ENCODE measurements around the gene AMH. TPM values are rescaled to one million over a fixed set of nuclear protein-coding genes. Genes with fewer than 3 reads are reported as not detected.

The AMH gene
- total and polyA plus RNA-seq, 8 donors = 0.45 to 2.0 (median 0.86) TPM; not detected in 2

- intact Hi-C loops (cut with DNase I; ENCODE audit: low total_unique reads) = loop anchor here (10.0 kb wide), 1 partner anchor 161 kb away; no protein-coding TSS in a partner anchor
- H3K27ac ChIP-seq = no peak overlapping the region
- peaks cover 0 to 47% (median 21%) of the 10 kb centered on the region in 3 donors for H3K27me3 ChIP-seq
- no peak overlapping the region for H3K4me3 ChIP-seq
- peaks cover 11 to 37% (median 18%) of the 10 kb centered on the region in 4 donors for H3K4me1 ChIP-seq
- TF ChIP-seq EP300 (IDR thresholded peaks at IDR 0.05) = no peak
- TF ChIP-seq POLR2AphosphoS5 (IDR thresholded peaks at IDR 0.05) = no peak
- TF ChIP-seq, protein P1, sequence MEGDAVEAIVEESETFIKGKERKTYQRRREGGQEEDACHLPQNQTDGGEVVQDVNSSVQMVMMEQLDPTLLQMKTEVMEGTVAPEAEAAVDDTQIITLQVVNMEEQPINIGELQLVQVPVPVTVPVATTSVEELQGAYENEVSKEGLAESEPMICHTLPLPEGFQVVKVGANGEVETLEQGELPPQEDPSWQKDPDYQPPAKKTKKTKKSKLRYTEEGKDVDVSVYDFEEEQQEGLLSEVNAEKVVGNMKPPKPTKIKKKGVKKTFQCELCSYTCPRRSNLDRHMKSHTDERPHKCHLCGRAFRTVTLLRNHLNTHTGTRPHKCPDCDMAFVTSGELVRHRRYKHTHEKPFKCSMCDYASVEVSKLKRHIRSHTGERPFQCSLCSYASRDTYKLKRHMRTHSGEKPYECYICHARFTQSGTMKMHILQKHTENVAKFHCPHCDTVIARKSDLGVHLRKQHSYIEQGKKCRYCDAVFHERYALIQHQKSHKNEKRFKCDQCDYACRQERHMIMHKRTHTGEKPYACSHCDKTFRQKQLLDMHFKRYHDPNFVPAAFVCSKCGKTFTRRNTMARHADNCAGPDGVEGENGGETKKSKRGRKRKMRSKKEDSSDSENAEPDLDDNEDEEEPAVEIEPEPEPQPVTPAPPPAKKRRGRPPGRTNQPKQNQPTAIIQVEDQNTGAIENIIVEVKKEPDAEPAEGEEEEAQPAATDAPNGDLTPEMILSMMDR (IDR thresholded peaks at IDR 0.05) = no peak
- TF ChIP-seq POLR2A (IDR thresholded peaks at IDR 0.05) = no peak
- no peak for DNase-seq
- H3K36me3 ChIP-seq = no peaks in the 10 kb centered on the region
- WGBS, 5 donors = 88 to 97% (median 92%) methylated on average over 8 of the region's 8 CpGs
- no peaks in the 10 kb centered on the region for H3K9me3 ChIP-seq
These were observed 34.8 kb downstream of the AMH start for GRCh38 chr19:2283835-2284507.

GRCh38 chr19:2286402-2287140, 37.4 kb downstream of the AMH start:
- Histone ChIP-seq H3K27me3 (peaks cover 14 to 72% (median 45%) of the 10 kb centered on the region in 3 donors), H3K4me1 (peaks cover 35 to 47% (median 40%) of the 10 kb centered on the region in 4 donors), H3K36me3 (no peaks in the 10 kb centered on the region), H3K4me3 (no peak overlapping the region), H3K27ac (no peak overlapping the region), H3K9me3 (no peaks in the 10 kb centered on the region)
- intact Hi-C loops (cut with DNase I; ENCODE audit: low total_unique reads) = loop anchor here (10.0 kb wide), 1 partner anchor 158 kb away; no protein-coding TSS in a partner anchor
- DNase-seq = no peak
- 78 to 84% (median 83%) methylated on average over 20 of the region's 20 CpGs for WGBS, 5 donors
- no peak for TF ChIP-seq POLR2AphosphoS5 (IDR thresholded peaks at IDR 0.05)

DNA sequence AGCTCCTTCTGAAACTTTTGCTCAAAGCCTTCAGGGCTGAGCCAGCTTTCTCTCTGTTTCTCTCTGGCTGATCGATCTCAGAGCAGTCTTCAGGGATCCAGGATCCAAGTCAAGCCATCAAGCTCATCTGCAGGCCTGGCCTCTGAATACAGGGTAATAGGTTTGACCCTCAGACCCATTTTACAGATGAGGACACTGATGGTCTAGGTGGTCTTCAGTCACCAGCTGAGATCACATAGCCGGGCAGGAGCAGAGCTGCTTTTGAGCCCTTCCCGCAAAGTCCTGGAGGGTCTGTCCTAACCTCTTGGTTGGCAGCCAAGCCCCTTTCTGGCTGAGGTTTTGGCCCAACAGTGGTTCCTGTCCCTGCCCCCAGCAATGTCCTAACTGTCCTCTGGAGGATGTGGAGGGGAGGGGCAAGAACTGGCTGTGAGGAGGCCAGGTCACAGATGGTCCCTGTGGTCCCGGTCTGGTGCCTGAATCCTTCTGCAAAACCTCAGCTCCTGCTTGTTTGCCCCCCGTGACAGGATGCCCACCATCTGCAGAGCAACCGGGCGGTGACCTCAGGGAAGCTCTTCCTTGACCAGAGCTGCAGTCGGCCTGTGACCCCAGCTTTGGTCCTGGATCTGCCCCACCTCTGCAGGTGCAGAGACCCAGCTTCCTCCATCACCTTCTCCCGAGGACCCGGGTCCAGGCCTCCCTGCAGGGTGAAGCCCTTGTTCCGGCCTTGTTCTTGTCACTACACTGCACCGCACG, 38.6 kb downstream of the AMH start:
- WGBS, 5 donors = 69 to 83% (median 74%) methylated on average over 12 to 13 of the region's 13 CpGs
- H3K27ac ChIP-seq = peak overlapping the region in 2 of 5 donors; percentile 75 to 84
- peaks cover 14 to 73% (median 45%) of the 10 kb centered on the region in 3 donors for H3K27me3 ChIP-seq

DNA sequence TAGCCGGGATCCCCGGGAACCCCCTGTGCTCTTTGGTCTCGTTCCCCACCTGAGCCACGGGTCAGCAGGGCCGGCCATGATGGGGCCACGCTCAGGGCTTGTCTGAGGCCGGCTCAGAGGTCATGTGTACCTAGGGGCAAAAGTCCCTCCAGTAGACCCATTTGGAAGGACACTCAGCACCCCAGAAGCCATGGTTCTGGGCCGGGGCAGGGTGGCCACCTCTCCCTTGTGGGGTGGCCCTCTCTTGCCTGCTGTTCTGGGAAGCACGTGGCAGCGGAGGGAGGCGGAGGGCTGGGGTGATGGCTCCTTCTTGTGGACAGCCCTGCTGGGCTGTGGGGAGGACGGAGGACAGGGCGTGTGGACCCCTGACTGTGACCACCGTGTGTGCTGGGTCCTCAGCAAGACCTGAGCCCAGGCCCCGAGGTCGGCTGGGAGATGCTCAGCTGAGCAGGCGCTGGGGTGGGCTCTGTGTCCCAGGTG, 39.3 kb downstream of the AMH start:
- Histone ChIP-seq H3K36me3 (no peaks in the 10 kb centered on the region), H3K27ac (peak overlapping the region in 2 of 5 donors; percentile 75 to 84), H3K9me3 (no peaks in the 10 kb centered on the region), H3K4me3 (no peak overlapping the region), H3K27me3 (peaks cover 14 to 75% (median 49%) of the 10 kb centered on the region in 3 donors), H3K4me1 (peaks cover 27 to 34% (median 28%) of the 10 kb centered on the region in 4 donors)
- intact Hi-C loops (cut with DNase I; ENCODE audit: low total_unique reads) = loop anchor here (10.0 kb wide), 1 partner anchor 156 kb away; no protein-coding TSS in a partner anchor
- 72 to 76% (median 74%) methylated on average over 11 to 17 of the region's 17 CpGs for WGBS, 5 donors
- DNase-seq = no peak
- TF ChIP-seq EP300 (IDR thresholded peaks at IDR 0.05) = no peak
- TF ChIP-seq POLR2A (IDR thresholded peaks at IDR 0.05) = no peak
- TF ChIP-seq POLR2AphosphoS5 (IDR thresholded peaks at IDR 0.05) = no peak

More for the DNA sequence above, 38.6 kb downstream of the AMH start:
- TF ChIP-seq, protein P1 (IDR thresholded peaks at IDR 0.05) = no peak
- no peak for TF ChIP-seq POLR2A (IDR thresholded peaks at IDR 0.05)
- TF ChIP-seq POLR2AphosphoS5 (IDR thresholded peaks at IDR 0.05) = no peak
- TF ChIP-seq EP300 (IDR thresholded peaks at IDR 0.05) = no peak
- Histone ChIP-seq H3K4me1 (peaks cover 27 to 40% (median 31%) of the 10 kb centered on the region in 4 donors), H3K4me3 (no peak overlapping the region), H3K36me3 (no peaks in the 10 kb centered on the region), H3K9me3 (no peaks in the 10 kb centered on the region)
- no peak for DNase-seq
- intact Hi-C loops (cut with DNase I; ENCODE audit: low total_unique reads) = loop anchor here (10.0 kb wide), 1 partner anchor 157 kb away; no protein-coding TSS in a partner anchor

Measured in stomach (tissue), 9 donors.